DOHH2 (cell line): ENCODE data around the gene KMT5C.

Experiments
- H3F3A ChIP-seq: fragments of 200-600 bp; sonication (generic), shearing (Covaris generic); 2 replicates; pipeline ENCODE4 v1.6.0; 2016; ENCODE audit warnings: antibody characterized with exemption, mild to moderate bottlenecking; ENCODE audit not compliant: control insufficient read depth, insufficient read depth
- H3K27ac ChIP-seq: fragments of 200-600 bp; sonication (generic); 2 replicates; pipeline ENCODE4 v1.5.1; 2014; ENCODE audit warnings: low read depth, mild to moderate bottlenecking, low read length, moderate library complexity
- H3K27me3 ChIP-seq: fragments of 200-600 bp; sonication (generic); 2 replicates; pipeline ENCODE4 v1.6.1; 2014; ENCODE audit warnings: mild to moderate bottlenecking, low read length, mixed read lengths; ENCODE audit not compliant: control insufficient read depth
- H3K36me3 ChIP-seq: fragments of 200-600 bp; sonication (generic); 2 replicates; pipeline ENCODE4 v1.6.1; 2014; ENCODE audit warnings: mild to moderate bottlenecking, low read length, moderate library complexity, mixed read lengths; ENCODE audit not compliant: control insufficient read depth
- H3K4me1 ChIP-seq: fragments of 200-600 bp; sonication (generic); 2 replicates; pipeline ENCODE4 v1.6.1; 2014; ENCODE audit warnings: mild to moderate bottlenecking, low read length, mixed read lengths; ENCODE audit not compliant: control insufficient read depth
- H3K4me2 ChIP-seq: fragments of 200-600 bp; sonication (generic); 2 replicates; pipeline ENCODE4 v1.6.0; 2014; ENCODE audit warnings: mild to moderate bottlenecking, low read length, moderate library complexity
- H3K4me3 ChIP-seq: fragments of 200-600 bp; sonication (generic); 2 replicates; pipeline ENCODE4 v1.5.1; 2014; ENCODE audit warnings: mild to moderate bottlenecking, low read length, mixed read lengths
- H3K79me2 ChIP-seq: fragments of 200-600 bp; sonication (generic); 2 replicates; pipeline ENCODE4 v1.6.1; 2014; ENCODE audit warnings: mild to moderate bottlenecking, low read length, mixed read lengths; ENCODE audit not compliant: control insufficient read depth
- H3K9me2 ChIP-seq: fragments of 200-600 bp; sonication (generic); replicated peaks from 2 replicates; pipeline ENCODE4 v1.6.1; 2014; ENCODE audit warnings: mild to moderate bottlenecking, low read length, mixed read lengths; ENCODE audit not compliant: control insufficient read depth
- H3K9me3 ChIP-seq: fragments of 200-600 bp; sonication (generic); 2 replicates; pipeline ENCODE4 v1.6.1; 2014; ENCODE audit warnings: antibody characterized with exemption, low read length, mixed read lengths; ENCODE audit not compliant: control insufficient read depth, insufficient read depth
- H4K20me1 ChIP-seq: fragments of 200-600 bp; sonication (generic); 2 replicates; pipeline ENCODE4 v1.6.0; 2014; ENCODE audit warnings: low read depth, mild to moderate bottlenecking, antibody characterized with exemption, low read length, moderate library complexity; ENCODE audit not compliant: control insufficient read depth, insufficient read depth
- CTCF ChIP-seq: fragments of 200-600 bp; sonication (generic); IDR thresholded peaks from one replicate; pipeline ENCODE4 v1.5.1; 2014; ENCODE audit warnings: antibody characterized with exemption, mild to moderate bottlenecking, low read depth, low read length; ENCODE audit not compliant: poor library complexity, severe bottlenecking
- EZH2phosphoT487 ChIP-seq: fragments of 200-600 bp; sonication (generic); IDR thresholded peaks from 2 replicates; pipeline ENCODE4 v1.6.1; 2017; ENCODE audit warnings: borderline replicate concordance, mild to moderate bottlenecking, antibody characterized with exemption, low read length, moderate library complexity, mixed read lengths

KMT5C gene

GRCh38 chr19:55305491-55305890, 34.2 kb upstream of the KMT5C start:
- TF ChIP-seq CTCF (no peak), EZH2phosphoT487 (no peak)
- no peaks in the 10 kb centered on the region for H4K20me1 ChIP-seq
- H3K4me1 ChIP-seq = peaks cover 46% of the 10 kb centered on the region
- peaks cover 4% of the 10 kb centered on the region for H3K27me3 ChIP-seq
- no peaks in the 10 kb centered on the region for H3K36me3 ChIP-seq
- no peaks in the 10 kb centered on the region for H3K9me2 ChIP-seq
- no peak overlapping the region for H3K4me3 ChIP-seq
- H3K79me2 ChIP-seq = no peaks in the 10 kb centered on the region
- no peaks in the 10 kb centered on the region for H3K9me3 ChIP-seq
- H3F3A ChIP-seq = no peaks in the 10 kb centered on the region
- H3K4me2 ChIP-seq = no peak overlapping the region
- no peak overlapping the region for H3K27ac ChIP-seq

DNA sequence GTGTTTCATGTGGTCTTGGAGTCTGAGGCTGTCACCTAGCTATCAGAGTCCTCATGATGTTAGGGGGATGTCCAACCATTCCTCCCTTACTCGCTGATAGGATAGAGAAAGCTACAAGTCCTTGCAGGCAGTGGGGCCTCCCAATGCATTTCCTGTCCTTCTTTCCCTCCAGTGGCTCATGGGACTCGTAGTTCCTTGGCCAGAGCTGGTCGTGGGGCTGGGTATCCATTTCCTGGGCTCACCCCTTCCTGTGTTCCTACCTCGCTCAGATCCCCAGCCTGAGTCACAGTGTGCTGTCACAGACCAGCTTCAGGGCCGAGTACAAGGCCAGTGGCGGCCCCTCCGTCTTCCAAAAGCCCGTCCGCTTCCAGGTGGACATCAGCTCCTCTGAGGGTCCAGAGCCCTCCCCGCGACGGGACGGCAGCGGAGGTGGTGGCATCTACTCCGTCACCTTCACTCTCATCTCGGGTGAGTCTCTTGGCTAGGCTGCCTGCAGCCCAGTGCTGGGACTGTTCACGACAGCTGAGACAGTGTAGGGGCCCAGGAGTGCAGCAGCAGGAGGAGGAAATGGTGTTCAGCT, 33.6 kb upstream of the KMT5C start:
- TF ChIP-seq EZH2phosphoT487 = no peak
- no peak for TF ChIP-seq CTCF
- Histone ChIP-seq H4K20me1 (no peaks in the 10 kb centered on the region), H3K9me3 (no peaks in the 10 kb centered on the region), H3K4me3 (no peak overlapping the region), H3K27ac (no peak overlapping the region), H3K36me3 (no peaks in the 10 kb centered on the region), H3K79me2 (no peaks in the 10 kb centered on the region), H3F3A (no peaks in the 10 kb centered on the region), H3K27me3 (peaks cover under 1% of the 10 kb centered on the region; the same call in 1 of the 2 replicates), H3K4me2 (no peak overlapping the region), H3K4me1 (peaks cover 50% of the 10 kb centered on the region), H3K9me2 (no peaks in the 10 kb centered on the region)

- no peak for TF ChIP-seq EZH2phosphoT487
- no peak for TF ChIP-seq CTCF
- Histone ChIP-seq H3K4me1 (peaks cover 44% of the 10 kb centered on the region), H3K4me2 (no peak overlapping the region), H3K27me3 (no peaks in the 10 kb centered on the region; the same call in 1 of the 2 replicates), H3K9me3 (no peaks in the 10 kb centered on the region), H3F3A (no peaks in the 10 kb centered on the region), H3K27ac (no peak overlapping the region), H3K36me3 (no peaks in the 10 kb centered on the region), H3K79me2 (no peaks in the 10 kb centered on the region), H4K20me1 (no peaks in the 10 kb centered on the region), H3K4me3 (no peak overlapping the region), H3K9me2 (no peaks in the 10 kb centered on the region)
Observed at GRCh38 chr19:55306712-55307111, 33.0 kb upstream of the KMT5C start.
